ENCODE measurements around the gene DUSP8.

DNA sequence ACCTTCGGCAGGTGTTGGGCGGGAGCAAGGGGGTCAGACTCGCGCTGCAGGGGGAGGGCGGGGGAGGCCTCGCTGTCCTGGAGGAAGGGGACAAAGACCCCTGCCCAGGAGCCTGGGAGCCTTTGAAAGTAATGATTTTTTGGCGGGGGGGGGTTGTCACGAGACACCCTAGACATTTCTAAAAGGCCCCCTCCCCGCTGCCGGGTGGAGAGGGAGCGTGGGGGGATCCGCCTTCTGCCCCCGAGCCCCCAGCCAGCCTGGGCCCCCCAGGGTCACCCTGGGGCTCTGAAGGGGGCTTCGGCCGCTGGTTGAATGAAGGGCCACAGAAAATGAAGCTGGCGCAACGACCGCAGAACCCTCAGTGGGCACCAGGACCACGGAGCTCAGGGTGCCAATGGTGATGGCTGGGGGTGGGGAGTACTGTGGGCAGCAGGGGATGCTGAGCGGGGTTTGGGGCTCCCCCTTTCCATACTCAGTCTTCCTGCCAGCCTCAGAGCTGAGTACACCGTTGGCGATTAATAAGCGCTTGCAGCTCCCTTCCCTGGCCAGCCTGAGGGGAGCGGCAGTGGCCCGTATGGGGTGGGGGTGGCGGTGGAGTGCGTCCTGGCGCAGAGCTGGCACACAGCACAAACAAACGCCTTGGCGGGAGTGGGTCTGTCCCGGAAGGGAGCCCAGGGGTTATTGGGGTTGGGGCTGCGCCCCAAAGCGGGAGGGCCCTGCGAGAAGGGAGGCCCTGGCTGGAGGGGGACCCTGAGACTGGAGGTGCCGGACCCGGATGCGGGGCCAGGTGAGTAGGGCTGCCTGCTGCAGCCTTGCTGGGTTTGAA lies 1.2 kb upstream of the DUSP8 start:
- TF ChIP-seq, protein P1, sequence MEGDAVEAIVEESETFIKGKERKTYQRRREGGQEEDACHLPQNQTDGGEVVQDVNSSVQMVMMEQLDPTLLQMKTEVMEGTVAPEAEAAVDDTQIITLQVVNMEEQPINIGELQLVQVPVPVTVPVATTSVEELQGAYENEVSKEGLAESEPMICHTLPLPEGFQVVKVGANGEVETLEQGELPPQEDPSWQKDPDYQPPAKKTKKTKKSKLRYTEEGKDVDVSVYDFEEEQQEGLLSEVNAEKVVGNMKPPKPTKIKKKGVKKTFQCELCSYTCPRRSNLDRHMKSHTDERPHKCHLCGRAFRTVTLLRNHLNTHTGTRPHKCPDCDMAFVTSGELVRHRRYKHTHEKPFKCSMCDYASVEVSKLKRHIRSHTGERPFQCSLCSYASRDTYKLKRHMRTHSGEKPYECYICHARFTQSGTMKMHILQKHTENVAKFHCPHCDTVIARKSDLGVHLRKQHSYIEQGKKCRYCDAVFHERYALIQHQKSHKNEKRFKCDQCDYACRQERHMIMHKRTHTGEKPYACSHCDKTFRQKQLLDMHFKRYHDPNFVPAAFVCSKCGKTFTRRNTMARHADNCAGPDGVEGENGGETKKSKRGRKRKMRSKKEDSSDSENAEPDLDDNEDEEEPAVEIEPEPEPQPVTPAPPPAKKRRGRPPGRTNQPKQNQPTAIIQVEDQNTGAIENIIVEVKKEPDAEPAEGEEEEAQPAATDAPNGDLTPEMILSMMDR (conservative IDR thresholded peaks at IDR 0.05): no peak
- TF ChIP-seq ZFX (IDR thresholded peaks at IDR 0.05): no peak

Data from C4-2B (cell line).